Activated CD4-positive, CD25-positive, alpha-beta regulatory T cell treated with anti-CD3 and anti-CD28 coated beads, Interleukin-2, amount 50 U/mL, for 24 hours (primary cell): ENCODE data around the gene BDH1.
"Not testable (repeated sequence)": the region's sequence is repeated elsewhere in the genome, so short reads cannot be mapped to it uniquely, and the experiment has no call there.

Source experiments
- ATAC-seq, 2 donors: fragments of 150-1000 bp; cut with Tn5 transposase; one replicate each; pipeline ENCODE4 v1.10.0; 2021; ENCODE audit warnings: mild to moderate bottlenecking in 1 of 2, moderate library complexity in 1 of 2

The BDH1 gene

GRCh38 chr3:197577366-197578074, 21.8 kb upstream of the BDH1 start:
- no peak for ATAC-seq

GRCh38 chr3:197576838-197577237, 21.1 kb upstream of the BDH1 start:
- ATAC-seq = no peak

DNA sequence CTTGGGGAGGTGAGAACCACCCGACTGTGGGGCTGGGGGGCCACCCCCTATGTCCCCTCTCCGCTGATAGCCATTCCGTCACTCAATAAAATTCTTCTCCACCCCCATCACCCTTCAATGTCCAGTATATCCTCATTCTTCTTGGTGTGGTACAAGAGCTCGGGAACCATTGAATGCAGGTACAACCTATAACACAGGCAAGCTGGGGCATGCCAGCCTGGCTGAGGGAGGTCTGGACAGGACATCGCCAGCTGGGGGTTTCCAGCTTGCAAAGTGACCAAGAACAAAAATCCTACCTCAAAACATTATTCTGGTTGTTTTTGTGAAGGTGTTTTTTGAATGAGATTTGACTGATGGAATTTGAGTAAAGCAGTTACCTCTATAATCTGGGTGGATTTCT, 19.6 kb upstream of the BDH1 start:
- ATAC-seq = no peak

- not testable (repeated sequence) for ATAC-seq
Observed at GRCh38 chr3:197574396-197574991, 18.7 kb upstream of the BDH1 start.

- no peak for ATAC-seq
Observed at GRCh38 chr3:197573048-197573767, 17.4 kb upstream of the BDH1 start.

GRCh38 chr3:197571880-197572172, 16.1 kb upstream of the BDH1 start:
- ATAC-seq = not testable (repeated sequence)

GRCh38 chr3:197571074-197571879, 15.5 kb upstream of the BDH1 start:
- not testable (repeated sequence) for ATAC-seq

- ATAC-seq = not testable (repeated sequence)
Observed at GRCh38 chr3:197569433-197569832, 13.7 kb upstream of the BDH1 start.

DNA sequence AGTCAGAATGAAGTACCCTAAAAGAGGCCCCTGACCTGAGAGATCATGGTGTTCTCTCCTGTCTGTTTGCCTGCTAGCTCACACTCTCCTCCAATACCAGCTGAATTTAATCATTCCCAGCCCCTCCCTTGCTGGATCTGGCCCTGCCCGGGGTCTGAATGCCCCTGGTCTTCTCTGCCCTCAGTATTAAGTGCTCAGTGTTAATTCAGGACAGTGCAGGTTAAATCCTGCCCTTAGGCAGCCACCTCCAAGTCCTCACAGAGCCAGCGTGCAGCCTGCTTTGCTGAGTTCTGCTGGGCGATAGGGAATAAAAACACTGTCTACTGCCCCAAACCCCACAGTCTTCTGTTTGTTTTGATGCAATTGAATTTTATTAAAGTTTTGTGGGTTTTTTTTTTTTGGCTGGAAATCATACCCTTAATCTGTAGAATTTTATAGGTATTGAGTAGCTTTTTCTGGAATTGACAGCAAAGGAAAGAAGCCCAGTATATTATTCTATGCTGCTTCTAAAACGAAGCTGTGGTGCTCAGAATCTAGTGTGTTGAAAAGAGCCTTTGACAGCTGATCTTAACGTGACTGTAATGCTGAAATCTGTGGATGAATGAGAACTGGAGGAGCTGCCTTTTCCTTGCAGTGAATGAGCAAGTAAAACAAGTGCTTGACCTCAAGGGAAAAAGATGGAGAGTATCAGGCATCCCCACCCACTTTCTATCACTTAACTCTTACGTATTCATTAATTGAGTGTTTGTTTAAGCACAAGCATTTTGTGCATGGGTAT, 12.3 kb upstream of the BDH1 start:
- ATAC-seq = no peak

DNA sequence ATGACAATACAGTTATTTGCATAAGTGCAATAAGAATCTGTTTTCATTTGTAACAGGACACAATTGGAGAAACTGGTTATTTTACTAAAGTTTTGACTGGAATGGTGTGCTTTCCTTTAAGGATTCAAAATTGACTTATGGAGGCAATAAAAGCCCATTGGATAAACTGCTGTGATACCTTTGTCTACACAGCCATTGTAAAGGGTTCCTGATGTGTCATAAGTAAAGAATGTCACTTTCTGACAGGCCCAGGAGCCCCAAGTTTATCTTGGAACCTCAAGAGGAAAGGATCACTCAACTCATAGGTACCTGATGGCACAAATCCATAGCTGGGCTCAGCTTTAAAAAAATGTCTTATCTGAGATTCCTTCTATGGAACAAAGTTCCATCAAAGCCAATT, 10.4 kb upstream of the BDH1 start:
- not testable (repeated sequence) for ATAC-seq

- no peak for ATAC-seq
Observed at GRCh38 chr3:197564097-197564843, 8.5 kb upstream of the BDH1 start.

GRCh38 chr3:197562398-197563251, 6.9 kb upstream of the BDH1 start:
- ATAC-seq = no peak

GRCh38 chr3:197561926-197562325, 6.2 kb upstream of the BDH1 start:
- no peak for ATAC-seq

DNA sequence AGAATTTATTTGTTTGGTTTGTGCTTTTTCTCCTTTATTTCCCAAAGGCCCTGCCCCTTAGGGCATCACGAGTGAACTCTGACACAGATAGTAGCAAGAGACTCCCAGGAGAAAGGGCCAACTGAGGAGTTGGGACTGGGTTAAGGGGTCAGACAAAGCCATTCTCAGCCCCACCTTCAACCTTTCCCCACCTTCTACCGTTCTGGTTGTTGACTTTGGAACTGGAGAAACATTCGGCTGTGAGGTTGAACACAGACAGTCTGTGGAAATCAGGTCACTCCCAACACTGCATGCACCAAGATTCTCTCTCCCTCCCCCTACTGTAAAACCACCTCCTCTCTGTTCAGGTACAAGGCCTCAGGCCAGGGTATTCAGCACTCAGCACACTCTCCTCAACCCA, 3.9 kb upstream of the BDH1 start:
- no peak for ATAC-seq

- peak; percentile 97 to 98 for ATAC-seq
Observed at GRCh38 chr3:197554562-197555280, 1.0 kb downstream of the BDH1 start.

DNA sequence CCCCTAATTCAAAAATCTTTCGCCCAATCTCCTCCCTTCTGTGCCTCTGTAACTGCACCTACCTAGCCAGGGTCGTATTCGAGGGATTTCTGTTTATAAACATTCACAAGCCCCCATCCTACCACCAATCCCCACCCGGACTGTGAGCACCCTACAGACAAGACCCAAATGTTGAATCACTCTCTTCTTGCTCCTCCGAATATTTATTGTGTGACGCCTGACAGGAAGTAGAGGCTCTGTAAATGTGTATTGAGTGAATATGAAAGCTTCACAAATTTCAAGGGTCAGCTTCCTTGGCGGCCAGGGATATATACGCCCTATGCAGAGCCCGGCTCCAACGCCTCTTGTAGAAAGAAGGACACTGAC, 1.6 kb downstream of the BDH1 start:
- no peak for ATAC-seq

- no peak for ATAC-seq
Observed at GRCh38 chr3:197552198-197552597, 3.6 kb downstream of the BDH1 start.

GRCh38 chr3:197550489-197550888, 5.3 kb downstream of the BDH1 start:
- ATAC-seq = no peak

DNA sequence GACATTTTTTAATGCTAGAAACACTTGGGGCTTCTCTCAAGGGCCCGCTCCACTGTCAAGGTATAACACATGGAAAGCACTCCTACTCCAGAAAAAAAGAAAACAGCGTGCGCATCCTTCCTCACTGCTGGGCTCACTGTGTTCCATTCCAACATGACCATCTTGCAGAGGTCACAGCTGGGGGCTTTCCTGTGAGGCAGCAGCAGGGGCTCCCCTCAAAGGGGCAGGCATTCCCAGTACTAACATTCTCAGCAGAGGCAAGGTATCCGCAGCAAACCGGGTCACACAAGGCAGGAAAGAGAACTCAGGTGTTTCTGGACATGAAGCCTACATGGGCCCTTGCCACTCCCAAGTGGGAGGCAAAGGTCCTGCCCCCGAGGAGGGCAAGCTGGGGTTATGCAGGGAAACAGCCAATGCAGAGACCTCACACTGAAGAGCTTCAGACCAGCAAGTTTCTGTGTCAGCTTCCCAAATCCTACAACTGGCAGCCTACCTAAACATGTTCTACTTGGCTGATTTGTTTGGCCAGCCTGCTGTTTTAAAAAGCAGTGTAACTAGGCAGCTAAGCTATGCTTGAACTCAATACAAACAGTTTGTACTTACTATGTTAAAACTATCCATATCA, 6.4 kb downstream of the BDH1 start:
- ATAC-seq = no peak
